GM20000 (cell line): Measurements from ENCODE around the gene KHSRP.
"Not testable (repeated sequence)": the region's sequence is repeated elsewhere in the genome, so short reads cannot be mapped to it uniquely, and the experiment has no call there.

Source experiments
- DNase-seq: peaks from one replicate; pipeline ENCODE4 v3.0.0; 2012; ENCODE audit warnings: low spot score
- TF ChIP-seq, protein P1 (sequence below): IDR thresholded peaks from 2 replicates; pipeline ENCODE4 v1.5.1; 2012; ENCODE audit warnings: mild to moderate bottlenecking, control low read depth; ENCODE audit errors: extremely low read depth, missing control alignments

KHSRP gene

DNA sequence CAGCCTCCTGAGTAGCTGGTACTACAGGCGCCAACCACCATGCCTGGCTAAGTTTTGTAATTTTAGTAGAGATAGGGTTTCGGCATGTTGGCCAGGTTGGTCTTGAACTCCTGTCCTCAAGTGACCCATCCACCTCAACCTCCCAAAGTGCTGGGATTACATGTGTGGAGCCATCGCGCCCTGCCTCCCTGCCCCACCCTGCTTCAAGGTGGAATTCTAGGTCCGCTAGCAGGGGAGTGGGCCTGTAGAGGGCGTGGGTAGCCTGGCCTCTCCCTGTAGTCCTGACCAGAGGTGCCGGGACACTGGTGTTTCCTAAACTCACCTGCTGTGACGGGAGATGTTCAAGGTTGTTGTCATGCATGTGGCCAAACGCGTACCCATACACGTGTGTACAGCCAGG, 8.6 kb upstream of the KHSRP start:
- no peak for DNase-seq

DNA sequence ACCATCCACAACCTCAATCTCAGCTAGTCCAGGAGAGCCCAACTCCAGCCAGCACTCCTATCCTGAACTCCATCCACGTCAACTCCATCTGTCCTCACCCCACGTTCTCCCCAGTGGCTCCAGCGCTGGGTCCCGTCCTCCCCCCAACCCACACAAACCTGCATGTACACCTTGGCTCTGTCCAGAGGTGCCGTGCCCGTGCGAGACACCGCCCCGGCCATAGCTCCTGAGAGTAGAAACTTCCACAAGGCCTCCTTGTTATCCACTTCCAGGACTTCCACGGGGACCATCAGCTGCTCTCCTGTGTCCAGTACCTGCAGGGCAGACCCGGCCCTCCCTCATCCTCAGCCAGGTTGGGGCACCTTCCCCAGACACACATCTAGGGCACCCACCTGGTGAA, 7.3 kb upstream of the KHSRP start:
- TF ChIP-seq, protein P1, sequence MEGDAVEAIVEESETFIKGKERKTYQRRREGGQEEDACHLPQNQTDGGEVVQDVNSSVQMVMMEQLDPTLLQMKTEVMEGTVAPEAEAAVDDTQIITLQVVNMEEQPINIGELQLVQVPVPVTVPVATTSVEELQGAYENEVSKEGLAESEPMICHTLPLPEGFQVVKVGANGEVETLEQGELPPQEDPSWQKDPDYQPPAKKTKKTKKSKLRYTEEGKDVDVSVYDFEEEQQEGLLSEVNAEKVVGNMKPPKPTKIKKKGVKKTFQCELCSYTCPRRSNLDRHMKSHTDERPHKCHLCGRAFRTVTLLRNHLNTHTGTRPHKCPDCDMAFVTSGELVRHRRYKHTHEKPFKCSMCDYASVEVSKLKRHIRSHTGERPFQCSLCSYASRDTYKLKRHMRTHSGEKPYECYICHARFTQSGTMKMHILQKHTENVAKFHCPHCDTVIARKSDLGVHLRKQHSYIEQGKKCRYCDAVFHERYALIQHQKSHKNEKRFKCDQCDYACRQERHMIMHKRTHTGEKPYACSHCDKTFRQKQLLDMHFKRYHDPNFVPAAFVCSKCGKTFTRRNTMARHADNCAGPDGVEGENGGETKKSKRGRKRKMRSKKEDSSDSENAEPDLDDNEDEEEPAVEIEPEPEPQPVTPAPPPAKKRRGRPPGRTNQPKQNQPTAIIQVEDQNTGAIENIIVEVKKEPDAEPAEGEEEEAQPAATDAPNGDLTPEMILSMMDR, result no peak
- no peak for DNase-seq

More for the DNA sequence above, 8.6 kb upstream of the KHSRP start:
- TF ChIP-seq, protein P1, result no peak

DNA sequence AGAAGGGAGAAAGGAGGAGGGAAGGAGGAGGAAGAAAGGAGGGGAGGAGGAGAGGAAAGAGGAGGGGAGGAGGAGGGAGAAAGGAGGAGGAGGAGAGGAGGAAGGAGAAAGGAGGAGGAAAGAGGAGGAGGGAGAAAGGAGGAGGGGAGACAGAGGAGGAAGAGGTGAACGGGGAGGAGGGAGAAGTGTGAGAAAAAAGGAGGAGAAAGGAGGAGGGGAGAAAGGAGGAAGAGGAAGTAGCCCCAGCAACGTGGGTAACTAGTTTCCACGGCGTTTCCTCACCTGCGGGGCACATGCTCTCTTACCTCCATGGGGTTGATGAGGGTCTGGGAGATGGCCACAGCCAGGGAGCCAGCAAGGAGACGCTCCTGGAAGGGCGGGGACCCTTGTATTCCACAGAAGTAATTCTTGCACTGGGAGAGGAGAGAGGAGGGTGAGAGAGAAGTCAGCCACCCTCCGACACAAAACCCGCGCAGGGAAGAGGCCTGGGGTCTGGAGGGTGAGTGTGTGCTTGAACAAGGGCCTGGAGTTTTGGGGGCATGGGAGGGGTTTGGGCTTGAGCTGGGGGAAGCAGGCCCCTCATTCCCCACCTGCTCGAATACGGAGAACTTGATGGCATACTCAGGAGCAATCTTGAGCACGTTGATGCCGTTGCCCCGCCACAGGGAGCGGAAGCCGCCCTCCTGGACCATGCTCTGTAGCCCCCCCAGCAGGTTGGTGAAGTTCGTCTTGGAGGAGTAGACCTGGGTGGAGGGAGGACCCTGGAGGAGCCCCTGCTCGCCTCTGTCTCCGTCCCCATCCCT, 5.0 kb upstream of the KHSRP start:
- DNase-seq, result no peak

DNA sequence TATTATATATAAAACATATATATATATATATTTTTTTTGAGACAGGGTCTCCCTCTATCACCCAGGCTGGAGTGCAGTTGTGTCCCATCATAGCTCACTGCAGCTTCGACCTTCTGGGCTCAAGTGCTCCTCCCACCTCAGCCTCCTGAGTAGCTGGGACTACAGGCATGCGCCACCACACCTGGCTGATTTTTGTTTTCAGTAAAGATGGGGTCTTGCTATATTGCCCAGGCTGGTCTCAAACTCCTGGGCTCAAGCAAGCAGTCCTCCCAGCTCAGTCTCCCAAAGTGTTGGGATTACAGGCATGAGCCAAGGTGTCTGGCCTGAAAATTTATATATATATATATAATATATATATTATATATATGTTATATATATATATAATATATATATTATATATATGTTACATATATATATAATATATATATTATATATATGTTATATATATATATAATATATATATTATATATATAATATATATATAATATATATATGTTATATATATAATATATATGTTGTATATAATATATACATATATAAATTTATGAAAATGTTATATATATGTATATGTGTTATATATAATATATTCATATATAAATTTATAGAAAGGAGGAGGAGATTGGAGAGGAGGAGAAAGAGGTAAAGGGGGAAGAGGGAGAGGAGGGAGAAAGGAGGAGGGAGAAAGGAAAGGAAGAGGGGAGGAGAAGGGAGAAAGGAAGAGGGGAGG, 4.2 kb upstream of the KHSRP start:
- not testable (repeated sequence) for DNase-seq

More for the DNA sequence above, 5.0 kb upstream of the KHSRP start:
- TF ChIP-seq, protein P1, result no peak

DNA sequence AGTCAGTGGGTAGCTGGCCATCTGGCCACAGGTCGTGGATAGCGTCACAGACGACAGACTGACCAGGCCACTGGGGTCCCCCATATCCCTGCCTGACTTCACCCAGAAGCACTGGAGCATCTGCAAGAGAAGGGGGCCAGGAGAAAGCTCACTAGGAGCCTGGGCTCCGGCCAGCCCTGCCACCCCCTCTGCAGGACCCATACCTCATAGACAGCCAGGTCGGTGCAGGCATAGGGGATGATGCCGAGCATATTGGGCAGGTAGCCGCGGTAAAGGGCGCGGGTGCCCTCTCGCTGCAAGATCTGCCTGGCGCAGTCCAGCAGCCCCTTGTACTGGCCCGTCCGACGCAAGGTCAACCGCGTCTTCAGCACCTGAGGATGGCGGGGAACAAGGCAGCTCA, 2.5 kb upstream of the KHSRP start:
- no peak for DNase-seq
- TF ChIP-seq, protein P1, result no peak

DNA sequence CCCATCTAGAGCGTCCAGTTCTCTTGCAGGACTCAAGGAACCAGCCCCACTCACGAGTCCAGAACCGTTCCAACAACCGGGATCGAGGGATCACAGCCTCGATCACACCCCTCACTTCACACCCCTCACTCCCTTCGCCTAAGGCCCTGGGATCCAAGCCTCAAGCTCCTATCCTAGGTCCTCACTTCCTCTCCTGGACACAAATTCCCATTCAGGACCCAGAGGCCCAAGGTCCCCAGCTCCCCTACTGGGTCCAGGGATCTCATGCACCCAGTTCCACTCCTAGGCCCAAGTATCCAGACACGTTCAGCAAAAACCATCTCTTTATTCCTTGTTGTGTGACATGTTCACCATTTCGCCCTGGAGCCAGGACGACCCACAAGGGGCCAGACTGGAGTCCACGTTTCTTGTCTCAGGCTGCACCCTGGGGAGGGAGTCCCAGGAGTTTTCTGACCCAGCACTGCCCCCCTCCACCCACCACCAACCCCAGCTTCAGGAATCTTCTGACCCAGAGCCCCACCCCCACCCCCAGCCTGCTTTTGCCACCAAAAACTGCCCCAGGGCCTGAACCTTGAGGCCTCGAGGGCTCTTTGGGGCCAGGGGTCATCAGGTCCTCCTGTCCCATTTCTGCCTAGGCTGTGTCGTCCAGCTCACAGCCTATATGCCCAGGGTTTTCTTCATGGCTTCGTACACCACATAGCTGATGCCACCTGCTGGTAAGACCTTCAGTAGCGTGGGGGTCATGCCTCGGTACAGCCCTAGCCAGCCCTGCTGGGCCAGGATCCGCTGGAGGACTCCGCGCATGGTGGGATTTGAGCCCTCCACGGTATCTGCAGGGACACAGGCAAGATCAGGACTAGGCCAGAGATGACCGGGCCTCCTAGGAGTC, 1.4 kb upstream of the KHSRP start:
- TF ChIP-seq, protein P1, result no peak
- DNase-seq, result peak; percentile 10

DNA sequence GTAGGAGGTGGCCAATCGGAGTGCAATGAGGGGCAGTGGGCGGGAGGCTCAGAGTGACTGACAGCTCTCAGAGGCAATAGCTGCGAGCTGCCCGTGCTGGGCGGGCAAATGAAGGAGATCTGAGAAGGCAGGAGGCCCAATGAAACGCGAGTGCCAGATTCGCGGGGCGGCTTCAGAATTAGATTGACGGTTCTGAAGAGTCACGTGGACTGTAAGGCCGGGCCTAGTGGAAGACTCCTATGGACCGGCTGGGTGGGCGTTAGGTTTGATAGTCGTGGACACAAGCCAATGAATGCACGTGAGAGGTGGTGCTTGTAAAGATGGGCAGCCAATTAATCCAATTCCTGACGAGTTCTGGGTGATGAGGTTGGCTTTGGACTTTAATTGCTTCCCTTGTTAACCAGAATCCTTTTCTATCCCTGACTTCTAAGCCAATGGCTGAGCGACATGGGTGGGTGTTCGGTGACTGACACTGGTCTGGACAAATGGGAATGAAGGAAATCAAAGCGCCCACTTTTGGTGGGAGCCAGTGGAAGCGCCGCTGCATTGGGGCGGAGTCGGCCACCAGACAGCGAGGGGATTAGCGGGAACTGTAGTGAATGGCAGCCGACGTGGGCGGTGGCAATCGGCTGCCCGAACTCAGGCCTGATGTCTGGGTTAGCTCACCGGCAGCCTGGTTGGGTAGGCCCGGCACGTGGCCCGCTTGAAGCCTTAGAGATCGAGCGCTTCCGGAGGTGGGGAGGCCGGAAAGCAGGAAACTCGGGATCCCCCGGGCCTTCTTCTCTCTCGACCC, 524 bp upstream of the KHSRP start:
- peak; percentile 97 for DNase-seq
- TF ChIP-seq, protein P1, result no peak
